GM19468 (cell line): ENCODE results near the gene LRCOL1.

ENCODE experiments used
- ATAC-seq: cut with Tn5 transposase; IDR thresholded peaks from one replicate; pipeline ENCODE4 v1.9.1; 2021; ENCODE audit warnings: mild to moderate bottlenecking, moderate library complexity, moderate number of reproducible peaks; ENCODE audit not compliant: unreplicated experiment; ENCODE audit errors: extremely low read depth

LRCOL1 gene

DNA sequence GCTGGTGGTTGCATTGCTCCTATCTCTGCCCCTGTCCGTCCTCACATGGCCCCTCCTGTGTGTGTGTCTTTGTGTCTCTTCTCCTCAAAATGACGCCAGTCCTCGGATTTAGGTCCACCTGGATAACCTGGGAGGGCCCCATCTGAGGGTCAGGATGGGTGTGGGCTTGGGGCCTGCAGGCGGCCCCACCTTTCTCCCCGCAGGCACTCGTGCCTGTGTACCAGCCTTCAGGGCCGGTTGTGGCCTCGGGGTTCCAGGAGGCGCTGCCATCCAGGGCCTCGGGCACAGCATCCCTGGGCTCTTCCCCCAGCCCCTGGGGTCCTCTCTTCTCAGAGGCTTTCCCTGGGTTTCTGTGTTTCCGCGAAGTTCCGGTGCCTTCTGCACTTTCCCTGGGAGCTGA is 54.7 kb downstream of the LRCOL1 start:
- ATAC-seq = no peak

DNA sequence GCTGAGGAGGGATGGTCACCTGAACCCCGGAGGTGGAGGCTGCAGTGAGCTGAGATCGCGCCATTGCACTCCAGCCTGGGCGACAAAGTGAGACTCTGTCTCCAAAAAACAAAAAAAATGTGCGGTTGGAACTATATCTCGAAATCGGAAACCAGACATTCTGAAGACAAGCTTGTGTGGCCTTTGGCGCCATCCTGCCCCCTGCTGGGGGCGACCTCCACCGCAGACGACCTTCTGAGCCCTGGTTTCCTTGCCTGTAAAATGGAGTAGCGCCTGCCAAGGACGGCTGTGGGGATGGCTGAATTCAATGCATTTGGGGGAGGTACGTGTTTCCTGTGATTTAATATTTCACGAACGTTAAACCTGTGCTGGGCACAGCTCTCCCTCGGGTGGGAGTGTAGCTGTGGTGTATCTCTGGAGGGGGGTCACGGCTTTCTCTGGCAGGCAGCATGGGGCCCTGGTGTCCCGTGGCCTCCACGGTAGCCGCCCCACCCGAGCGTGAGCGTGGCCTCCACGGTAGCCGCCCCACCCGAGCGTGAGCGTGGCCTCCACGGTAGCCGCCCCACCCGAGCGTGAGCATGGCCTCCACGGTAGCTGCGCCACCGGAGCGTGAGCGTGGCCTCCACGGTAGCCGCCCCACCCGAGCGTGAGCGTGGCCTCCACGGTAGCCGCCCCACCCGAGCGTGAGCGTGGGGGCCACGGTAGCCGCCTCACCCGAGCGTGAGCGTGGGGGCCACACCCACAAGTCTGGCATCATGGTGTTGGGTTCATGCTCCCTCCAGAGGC is 55.3 kb downstream of the LRCOL1 start:
- ATAC-seq = no peak
